ENCODE results near the gene HACD2. TPM values are rescaled to one million over a fixed set of nuclear protein-coding genes. Genes with fewer than 3 reads are reported as not detected.

Gene HACD2
- total RNA-seq, 1 donor from 2014 or later, result 34.3 TPM

DNA sequence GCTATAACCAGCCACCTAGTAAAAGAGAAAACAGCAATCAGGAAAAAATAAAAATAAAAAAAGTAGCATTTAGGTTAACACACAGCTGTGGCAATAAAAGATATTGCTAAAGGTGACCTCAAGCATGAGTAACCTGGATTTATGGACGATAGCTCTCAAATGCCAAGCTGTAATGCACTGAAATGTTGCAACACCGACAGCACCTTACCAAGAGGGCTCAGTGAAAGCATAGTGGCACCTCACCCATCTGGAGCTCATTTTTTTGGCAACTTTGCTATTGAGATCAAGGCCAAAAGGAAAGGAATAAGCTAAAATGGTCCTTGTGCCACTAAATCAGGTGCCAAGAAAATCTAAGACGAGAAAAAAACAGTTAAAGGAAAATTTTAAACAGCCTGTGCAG lies 2.5 kb downstream of the HACD2 start:
- H3K27ac Mint-ChIP-seq (ENCODE audit: unreplicated experiment), result no peak overlapping the region
- FAIRE-seq, result no peak

DNA sequence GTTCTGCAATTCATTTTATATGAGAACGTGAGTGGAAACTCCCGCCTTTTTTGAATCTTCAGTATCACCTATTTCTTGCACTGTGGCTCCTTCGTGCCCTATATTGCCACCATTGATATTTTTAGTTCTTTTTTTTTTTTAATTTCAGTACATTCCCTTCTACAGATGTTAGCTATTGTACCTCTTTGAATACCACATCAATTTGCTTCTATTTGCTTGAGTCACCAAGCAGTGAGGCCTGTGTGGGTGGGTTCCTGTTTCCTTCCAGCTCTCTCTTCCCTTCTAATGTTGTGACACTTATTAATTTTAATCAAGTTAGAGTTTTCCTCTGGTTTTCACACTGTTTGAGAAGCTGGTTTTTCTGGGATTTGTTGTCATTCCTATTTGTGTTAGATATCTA lies 8.7 kb downstream of the HACD2 start:
- Histone ChIP-seq H3K4me2 (ENCODE audit: low read length) (peak overlapping the region; percentile 50), H3K9ac (ENCODE audit: low read length) (no peak overlapping the region), H3K36me3 (ENCODE audit: insufficient read depth, low read length) (peaks cover 6% of the 10 kb centered on the region), H3K79me2 (ENCODE audit: insufficient read depth, low read length) (peaks cover 5% of the 10 kb centered on the region), H3K9me3 (ENCODE audit: insufficient read depth, low read depth, low read length) (no peaks in the 10 kb centered on the region), H3K27ac (ENCODE audit: low read depth, low read length) (no peak overlapping the region), H3K27me3 (ENCODE audit: insufficient read depth, low read length) (no peaks in the 10 kb centered on the region), H3K4me1 (ENCODE audit: insufficient read depth, low read length) (peaks cover 8% of the 10 kb centered on the region), H2AFZ (ENCODE audit: low read depth, low read length) (no peak overlapping the region), H3K4me3 (ENCODE audit: insufficient read depth, low read depth, low read length) (no peak overlapping the region), H4K20me1 (ENCODE audit: insufficient read depth, low read length) (peaks cover 14% of the 10 kb centered on the region)
- Mint-ChIP-seq H3K4me3 (ENCODE audit: unreplicated experiment) (no peak overlapping the region), H3K9me3 (ENCODE audit: unreplicated experiment) (no peaks in the 10 kb centered on the region), H3K27ac (ENCODE audit: unreplicated experiment) (no peak overlapping the region), H3K27me3 (ENCODE audit: low read depth, unreplicated experiment) (no peaks in the 10 kb centered on the region), H3K36me3 (ENCODE audit: low read depth, unreplicated experiment) (peaks cover 3% of the 10 kb centered on the region), H3K4me1 (ENCODE audit: low read depth, unreplicated experiment) (peaks cover 18% of the 10 kb centered on the region)
- no peak for FAIRE-seq
- DNase-seq (ENCODE audit: low read depth), result peak; percentile 46
- TF ChIP-seq EZH2 (IDR thresholded peaks at IDR 0.05; ENCODE audit: insufficient read depth, low read length), result no peak
- TF ChIP-seq, protein P1, sequence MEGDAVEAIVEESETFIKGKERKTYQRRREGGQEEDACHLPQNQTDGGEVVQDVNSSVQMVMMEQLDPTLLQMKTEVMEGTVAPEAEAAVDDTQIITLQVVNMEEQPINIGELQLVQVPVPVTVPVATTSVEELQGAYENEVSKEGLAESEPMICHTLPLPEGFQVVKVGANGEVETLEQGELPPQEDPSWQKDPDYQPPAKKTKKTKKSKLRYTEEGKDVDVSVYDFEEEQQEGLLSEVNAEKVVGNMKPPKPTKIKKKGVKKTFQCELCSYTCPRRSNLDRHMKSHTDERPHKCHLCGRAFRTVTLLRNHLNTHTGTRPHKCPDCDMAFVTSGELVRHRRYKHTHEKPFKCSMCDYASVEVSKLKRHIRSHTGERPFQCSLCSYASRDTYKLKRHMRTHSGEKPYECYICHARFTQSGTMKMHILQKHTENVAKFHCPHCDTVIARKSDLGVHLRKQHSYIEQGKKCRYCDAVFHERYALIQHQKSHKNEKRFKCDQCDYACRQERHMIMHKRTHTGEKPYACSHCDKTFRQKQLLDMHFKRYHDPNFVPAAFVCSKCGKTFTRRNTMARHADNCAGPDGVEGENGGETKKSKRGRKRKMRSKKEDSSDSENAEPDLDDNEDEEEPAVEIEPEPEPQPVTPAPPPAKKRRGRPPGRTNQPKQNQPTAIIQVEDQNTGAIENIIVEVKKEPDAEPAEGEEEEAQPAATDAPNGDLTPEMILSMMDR (IDR thresholded peaks at IDR 0.05; ENCODE audit: insufficient read depth, low read depth, low read length), result no peak

More for the DNA sequence above, 2.5 kb downstream of the HACD2 start:
- no peak overlapping the region for H2AFZ ChIP-seq (ENCODE audit: low read depth, low read length)
- peaks cover 3% of the 10 kb centered on the region for H3K36me3 Mint-ChIP-seq (ENCODE audit: low read depth, unreplicated experiment)
- no peak overlapping the region for H3K9ac ChIP-seq (ENCODE audit: low read length)
- peaks cover 2% of the 10 kb centered on the region for H3K4me1 Mint-ChIP-seq (ENCODE audit: low read depth, unreplicated experiment)
- TF ChIP-seq, protein P1 (IDR thresholded peaks at IDR 0.05; ENCODE audit: insufficient read depth, low read depth, low read length), result no peak
- TF ChIP-seq EZH2 (IDR thresholded peaks at IDR 0.05; ENCODE audit: insufficient read depth, low read length), result no peak
- H3K27me3 Mint-ChIP-seq (ENCODE audit: low read depth, unreplicated experiment), result no peaks in the 10 kb centered on the region
- H4K20me1 ChIP-seq (ENCODE audit: insufficient read depth, low read length), result peaks cover 23% of the 10 kb centered on the region
- H3K36me3 ChIP-seq (ENCODE audit: insufficient read depth, low read length), result peaks cover 13% of the 10 kb centered on the region
- H3K27me3 ChIP-seq (ENCODE audit: insufficient read depth, low read length), result no peaks in the 10 kb centered on the region
- no peak for DNase-seq (ENCODE audit: low read depth)
- no peaks in the 10 kb centered on the region for H3K9me3 ChIP-seq (ENCODE audit: insufficient read depth, low read depth, low read length)
- peaks cover 31% of the 10 kb centered on the region for H3K79me2 ChIP-seq (ENCODE audit: insufficient read depth, low read length)
- H3K9me3 Mint-ChIP-seq (ENCODE audit: unreplicated experiment), result no peaks in the 10 kb centered on the region
- no peak overlapping the region for H3K4me3 ChIP-seq (ENCODE audit: insufficient read depth, low read depth, low read length)
- peaks cover 20% of the 10 kb centered on the region for H3K4me1 ChIP-seq (ENCODE audit: insufficient read depth, low read length)
- no peak overlapping the region for H3K4me2 ChIP-seq (ENCODE audit: low read length)
- H3K27ac ChIP-seq (ENCODE audit: low read depth, low read length), result no peak overlapping the region
- H3K4me3 Mint-ChIP-seq (ENCODE audit: unreplicated experiment), result no peak overlapping the region

DNA sequence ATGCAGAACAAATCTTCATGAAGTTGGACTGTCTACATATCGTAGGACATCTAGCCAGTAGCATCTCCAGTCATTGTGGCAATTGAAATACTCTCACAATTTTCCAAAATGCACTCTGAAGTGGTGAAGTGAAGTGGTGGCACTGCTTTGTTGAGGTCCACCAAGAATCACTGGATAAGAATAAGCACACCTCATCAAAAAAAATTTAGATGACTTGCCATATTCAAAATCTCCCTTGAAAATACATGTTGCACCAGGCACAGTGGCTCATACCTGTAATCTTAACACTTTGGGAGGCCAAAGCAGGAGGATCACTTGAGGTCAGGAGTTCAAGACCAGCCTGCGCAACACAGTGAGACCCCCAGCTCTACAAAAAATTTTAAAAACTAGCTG lies 12.9 kb downstream of the HACD2 start:
- DNase-seq (ENCODE audit: low read depth), result no peak
- Histone ChIP-seq H3K4me2 (ENCODE audit: low read length) (no peak overlapping the region), H3K27ac (ENCODE audit: low read depth, low read length) (no peak overlapping the region), H2AFZ (ENCODE audit: low read depth, low read length) (no peak overlapping the region), H3K79me2 (ENCODE audit: insufficient read depth, low read length) (peaks cover 5% of the 10 kb centered on the region), H3K9me3 (ENCODE audit: insufficient read depth, low read depth, low read length) (no peaks in the 10 kb centered on the region), H3K4me3 (ENCODE audit: insufficient read depth, low read depth, low read length) (no peak overlapping the region), H4K20me1 (ENCODE audit: insufficient read depth, low read length) (peaks cover 23% of the 10 kb centered on the region), H3K27me3 (ENCODE audit: insufficient read depth, low read length) (no peaks in the 10 kb centered on the region), H3K36me3 (ENCODE audit: insufficient read depth, low read length) (no peaks in the 10 kb centered on the region), H3K9ac (ENCODE audit: low read length) (no peak overlapping the region), H3K4me1 (ENCODE audit: insufficient read depth, low read length) (peaks cover 8% of the 10 kb centered on the region)
- Mint-ChIP-seq H3K4me1 (ENCODE audit: low read depth, unreplicated experiment) (peaks cover 20% of the 10 kb centered on the region), H3K36me3 (ENCODE audit: low read depth, unreplicated experiment) (peaks cover 2% of the 10 kb centered on the region), H3K27ac (ENCODE audit: unreplicated experiment) (no peak overlapping the region), H3K9me3 (ENCODE audit: unreplicated experiment) (no peaks in the 10 kb centered on the region), H3K27me3 (ENCODE audit: low read depth, unreplicated experiment) (no peaks in the 10 kb centered on the region), H3K4me3 (ENCODE audit: unreplicated experiment) (no peak overlapping the region)
- TF ChIP-seq EZH2 (IDR thresholded peaks at IDR 0.05; ENCODE audit: insufficient read depth, low read length), result no peak
- TF ChIP-seq, protein P1 (IDR thresholded peaks at IDR 0.05; ENCODE audit: insufficient read depth, low read depth, low read length), result no peak
- FAIRE-seq, result no peak
